ENCODE results near the gene STAT5B.

DNA sequence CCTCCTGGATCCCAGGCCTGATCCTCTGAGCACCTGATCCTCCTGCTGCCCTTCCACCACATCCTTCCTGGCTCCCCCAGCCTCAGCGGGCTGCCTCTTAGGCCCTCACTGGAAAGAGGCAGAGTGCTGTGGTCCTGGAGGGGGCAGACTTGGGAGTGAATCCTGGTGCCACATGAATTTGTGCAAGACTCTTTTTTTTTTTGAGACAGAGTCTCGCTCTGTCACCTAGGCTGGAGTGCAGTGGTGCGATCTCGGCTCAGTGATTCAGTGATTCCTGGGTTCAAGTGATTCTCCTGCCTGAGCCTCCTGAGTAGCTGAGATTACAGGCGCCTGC lies 84.9 kb downstream of the STAT5B start:
- TF ChIP-seq TAF1 (IDR thresholded peaks at IDR 0.05; ENCODE audit: borderline replicate concordance, insufficient read depth, low read length) (no peak), POLR2AphosphoS5 (IDR thresholded peaks at IDR 0.05; ENCODE audit: low read depth, low read length) (no peak), SIN3A (IDR thresholded peaks at IDR 0.05; ENCODE audit: borderline replicate concordance, insufficient read depth, low read length) (no peak), FOXP2 (optimal IDR thresholded peaks at IDR 0.05; ENCODE audit: borderline replicate concordance, extremely low read depth, extremely low read length, insufficient read depth) (no peak)
- TF ChIP-seq, protein P1, sequence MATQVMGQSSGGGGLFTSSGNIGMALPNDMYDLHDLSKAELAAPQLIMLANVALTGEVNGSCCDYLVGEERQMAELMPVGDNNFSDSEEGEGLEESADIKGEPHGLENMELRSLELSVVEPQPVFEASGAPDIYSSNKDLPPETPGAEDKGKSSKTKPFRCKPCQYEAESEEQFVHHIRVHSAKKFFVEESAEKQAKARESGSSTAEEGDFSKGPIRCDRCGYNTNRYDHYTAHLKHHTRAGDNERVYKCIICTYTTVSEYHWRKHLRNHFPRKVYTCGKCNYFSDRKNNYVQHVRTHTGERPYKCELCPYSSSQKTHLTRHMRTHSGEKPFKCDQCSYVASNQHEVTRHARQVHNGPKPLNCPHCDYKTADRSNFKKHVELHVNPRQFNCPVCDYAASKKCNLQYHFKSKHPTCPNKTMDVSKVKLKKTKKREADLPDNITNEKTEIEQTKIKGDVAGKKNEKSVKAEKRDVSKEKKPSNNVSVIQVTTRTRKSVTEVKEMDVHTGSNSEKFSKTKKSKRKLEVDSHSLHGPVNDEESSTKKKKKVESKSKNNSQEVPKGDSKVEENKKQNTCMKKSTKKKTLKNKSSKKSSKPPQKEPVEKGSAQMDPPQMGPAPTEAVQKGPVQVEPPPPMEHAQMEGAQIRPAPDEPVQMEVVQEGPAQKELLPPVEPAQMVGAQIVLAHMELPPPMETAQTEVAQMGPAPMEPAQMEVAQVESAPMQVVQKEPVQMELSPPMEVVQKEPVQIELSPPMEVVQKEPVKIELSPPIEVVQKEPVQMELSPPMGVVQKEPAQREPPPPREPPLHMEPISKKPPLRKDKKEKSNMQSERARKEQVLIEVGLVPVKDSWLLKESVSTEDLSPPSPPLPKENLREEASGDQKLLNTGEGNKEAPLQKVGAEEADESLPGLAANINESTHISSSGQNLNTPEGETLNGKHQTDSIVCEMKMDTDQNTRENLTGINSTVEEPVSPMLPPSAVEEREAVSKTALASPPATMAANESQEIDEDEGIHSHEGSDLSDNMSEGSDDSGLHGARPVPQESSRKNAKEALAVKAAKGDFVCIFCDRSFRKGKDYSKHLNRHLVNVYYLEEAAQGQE (IDR thresholded peaks at IDR 0.05; ENCODE audit: insufficient read depth in 1 of 2, low read depth in 2 of 2, low read length in 2 of 2) = no peak
